HL-60 (cell line): ENCODE results near the gene MAGEC3.

ENCODE experiments used
- CTCF ChIP-seq: IDR thresholded peaks from one replicate; pipeline ENCODE4 v1.5.1; 2011; ENCODE audit warnings: low read length, control low read depth, inconsistent platforms; ENCODE audit not compliant: insufficient read depth
- GABPA ChIP-seq: IDR thresholded peaks from 2 replicates; pipeline ENCODE4 v1.6.1; 2012; ENCODE audit warnings: low read depth
- POLR2AphosphoS5 ChIP-seq: IDR thresholded peaks from 2 replicates; pipeline ENCODE4 v1.6.1; 2012; ENCODE audit warnings: low read depth
- REST ChIP-seq: IDR thresholded peaks from 2 replicates; pipeline ENCODE4 v1.6.1; 2012; ENCODE audit warnings: low read depth; ENCODE audit not compliant: insufficient replicate concordance
- SPI1 ChIP-seq: IDR thresholded peaks from 2 replicates; pipeline ENCODE4 v1.6.1; 2012; ENCODE audit warnings: low read depth, mild to moderate bottlenecking, borderline replicate concordance

GRCh38 chrX:141814213-141814857, 23.8 kb upstream of the MAGEC3 start:
- TF ChIP-seq CTCF (no peak), REST (no peak), POLR2AphosphoS5 (no peak), GABPA (no peak), SPI1 (no peak)
